HK-2 (cell line): ENCODE measurements around the gene XRN1.
"Not testable (repeated sequence)": the region's sequence is repeated elsewhere in the genome, so short reads cannot be mapped to it uniquely, and the experiment has no call there.

Source experiments
- DNase-seq: peaks from one replicate; pipeline ENCODE4 v3.0.0-alpha.2; 2018; ENCODE audit not compliant: unreplicated experiment

XRN1 gene

GRCh38 chr3:142434503-142434902, 13.3 kb downstream of the XRN1 start:
- DNase-seq: no peak

GRCh38 chr3:142433110-142433509, 14.7 kb downstream of the XRN1 start:
- DNase-seq: no peak

GRCh38 chr3:142429582-142429981, 18.3 kb downstream of the XRN1 start:
- DNase-seq: no peak

GRCh38 chr3:142424754-142425153, 23.1 kb downstream of the XRN1 start:
- no peak for DNase-seq

GRCh38 chr3:142418926-142419592, 28.8 kb downstream of the XRN1 start:
- no peak for DNase-seq

- no peak for DNase-seq
These were observed 30.5 kb downstream of the XRN1 start for GRCh38 chr3:142417302-142417701.

GRCh38 chr3:142400537-142400936, 47.3 kb downstream of the XRN1 start:
- not testable (repeated sequence) for DNase-seq

GRCh38 chr3:142394921-142395622, 52.8 kb downstream of the XRN1 start:
- DNase-seq: no peak

- no peak for DNase-seq
These were observed 62.8 kb downstream of the XRN1 start for GRCh38 chr3:142385078-142385477.

- no peak for DNase-seq
These were observed 73.2 kb downstream of the XRN1 start for GRCh38 chr3:142374687-142375086.

GRCh38 chr3:142369576-142369975, 78.3 kb downstream of the XRN1 start:
- DNase-seq: not testable (repeated sequence)

- no peak for DNase-seq
These were observed 81.4 kb downstream of the XRN1 start for GRCh38 chr3:142366434-142366833.

- DNase-seq: no peak
These were observed 83.8 kb downstream of the XRN1 start for GRCh38 chr3:142363936-142364467.

- not testable (repeated sequence) for DNase-seq
These were observed 84.4 kb downstream of the XRN1 start for GRCh38 chr3:142363433-142363832.

GRCh38 chr3:142359367-142359766, 88.5 kb downstream of the XRN1 start:
- DNase-seq: no peak

GRCh38 chr3:142356818-142357217, 91.0 kb downstream of the XRN1 start:
- DNase-seq: no peak

GRCh38 chr3:142355692-142356091, 92.1 kb downstream of the XRN1 start:
- no peak for DNase-seq

GRCh38 chr3:142354076-142354475, 93.8 kb downstream of the XRN1 start:
- no peak for DNase-seq

- DNase-seq: no peak
These were observed 94.3 kb downstream of the XRN1 start for GRCh38 chr3:142353571-142353970.

GRCh38 chr3:142352698-142353097, 95.1 kb downstream of the XRN1 start:
- DNase-seq: not testable (repeated sequence)

- no peak for DNase-seq
These were observed 99.4 kb downstream of the XRN1 start for GRCh38 chr3:142348460-142348859.

GRCh38 chr3:142337994-142338393, 109.8 kb downstream of the XRN1 start:
- DNase-seq: no peak

- DNase-seq: no peak
These were observed 115.4 kb downstream of the XRN1 start for GRCh38 chr3:142332390-142332789.
